COLO668 (cell line): ENCODE measurements around the gene MSMO1.

Source experiments
- DNase-seq: peaks from one replicate; lab custom pipeline; 2025; ENCODE audit not compliant: unreplicated experiment; lab: John Stamatoyannopoulos, UW

MSMO1 gene

GRCh38 chr4:165359506-165359905 is 32.0 kb downstream of the MSMO1 start:
- DNase-seq = no peak

- no peak for DNase-seq
These were observed 32.7 kb downstream of the MSMO1 start for GRCh38 chr4:165360041-165360695.

GRCh38 chr4:165360985-165361670 is 33.7 kb downstream of the MSMO1 start:
- no peak for DNase-seq

DNA sequence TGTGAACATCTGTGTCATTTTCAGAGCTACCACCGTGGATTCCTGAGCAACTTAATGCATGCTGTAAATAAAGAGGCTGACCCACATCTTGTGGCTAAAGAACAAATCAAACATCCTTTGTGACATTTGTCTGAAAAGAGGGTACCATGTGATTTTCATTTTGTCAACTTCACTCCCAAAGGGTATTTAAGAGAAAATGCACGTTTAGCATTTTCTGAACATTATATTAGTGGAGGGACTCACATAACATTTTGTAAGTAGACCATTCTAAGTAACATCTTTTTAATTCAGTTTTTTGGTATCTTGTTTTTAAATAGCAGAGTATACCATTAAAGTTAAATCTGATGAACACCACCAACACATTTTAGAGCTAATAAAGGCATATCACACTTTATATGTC is 34.3 kb downstream of the MSMO1 start:
- DNase-seq = no peak

DNA sequence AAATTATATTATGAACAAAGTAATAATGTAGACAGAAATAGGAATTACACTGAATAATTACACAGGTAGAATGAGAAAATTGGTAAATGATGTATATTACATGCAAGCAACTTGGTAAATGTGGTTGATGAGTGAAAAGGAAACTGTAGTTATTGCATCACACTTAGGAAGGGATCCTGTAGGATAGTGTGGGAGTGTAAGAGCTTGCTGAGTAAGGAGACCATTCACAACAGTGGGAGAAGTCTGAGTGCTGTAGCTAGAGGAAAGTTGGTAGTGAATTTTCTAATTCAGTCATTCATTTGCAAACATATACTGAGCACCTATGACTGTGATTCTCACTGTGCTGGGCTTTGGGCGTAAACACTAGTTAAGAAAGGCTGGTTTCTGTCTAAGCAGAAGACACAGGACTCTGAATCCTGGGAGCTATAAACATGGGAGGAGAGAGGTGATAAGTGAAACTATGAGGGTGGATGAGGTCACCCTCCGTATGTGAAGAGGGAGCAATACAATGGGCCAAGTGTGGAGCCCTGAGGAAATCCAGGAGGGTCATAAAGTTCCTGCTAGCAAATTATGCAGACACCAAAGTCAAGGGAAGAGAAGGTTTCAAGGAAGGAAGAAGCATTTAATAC is 37.1 kb downstream of the MSMO1 start:
- DNase-seq = no peak

- no peak for DNase-seq
These were observed 39.6 kb downstream of the MSMO1 start for GRCh38 chr4:165367040-165367439.

DNA sequence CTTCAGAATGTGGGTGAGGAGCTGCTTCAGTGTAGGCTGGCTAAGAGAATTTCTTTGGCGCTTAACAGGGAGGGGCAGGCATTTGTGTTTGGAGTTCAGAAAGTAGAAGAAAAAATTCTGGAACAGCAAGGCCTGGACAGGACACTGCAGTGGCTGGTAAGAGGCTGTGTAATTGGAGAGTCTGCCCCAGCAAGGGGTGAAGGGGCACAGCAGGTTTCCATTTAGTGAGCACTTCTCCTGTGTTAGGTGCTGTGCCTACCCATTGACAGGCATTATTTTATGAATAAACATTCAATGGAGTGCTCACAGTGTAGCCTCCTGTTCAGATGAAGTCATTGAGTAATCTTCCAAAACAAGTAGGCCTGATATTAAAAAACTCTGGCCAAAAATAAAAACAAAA is 40.6 kb downstream of the MSMO1 start:
- no peak for DNase-seq

GRCh38 chr4:165368567-165368966 is 41.1 kb downstream of the MSMO1 start:
- no peak for DNase-seq

DNA sequence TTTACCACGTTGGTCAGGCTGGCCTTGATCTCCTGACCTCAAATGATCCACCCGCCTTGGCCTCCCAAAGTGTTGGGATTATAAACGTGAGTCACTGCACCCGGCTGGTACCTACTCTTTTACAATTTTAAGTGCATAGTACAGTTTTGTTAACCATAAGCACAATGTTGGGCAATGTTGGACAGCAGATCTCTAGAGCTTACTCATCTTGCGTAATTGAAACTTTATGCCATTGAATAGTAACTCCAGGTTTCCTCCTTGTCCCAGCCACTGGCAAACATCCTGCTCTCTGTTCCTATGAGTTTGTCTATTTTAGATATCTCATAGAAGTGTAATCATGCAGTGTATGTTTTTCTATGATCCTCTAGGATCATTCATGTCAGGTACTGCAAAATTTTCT is 42.1 kb downstream of the MSMO1 start:
- no peak for DNase-seq

DNA sequence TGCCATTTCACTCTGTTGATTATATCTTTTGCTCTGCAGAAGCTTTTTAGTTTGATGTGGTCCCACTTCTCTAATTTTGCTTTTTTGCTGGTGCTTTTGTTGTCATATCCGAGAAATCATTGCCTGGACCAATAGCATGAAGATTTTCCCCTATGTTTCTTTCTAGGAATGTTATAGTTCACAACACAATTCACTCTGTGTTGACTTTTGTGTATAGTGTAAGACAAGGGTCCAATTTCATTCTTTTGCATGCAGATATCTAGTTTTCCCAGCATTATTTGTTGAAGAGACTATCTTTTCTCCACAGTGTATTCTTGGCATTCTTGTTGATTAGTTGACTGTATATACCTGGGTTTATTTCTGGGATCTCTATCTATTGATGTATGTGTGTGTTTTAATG is 43.1 kb downstream of the MSMO1 start:
- no peak for DNase-seq

DNA sequence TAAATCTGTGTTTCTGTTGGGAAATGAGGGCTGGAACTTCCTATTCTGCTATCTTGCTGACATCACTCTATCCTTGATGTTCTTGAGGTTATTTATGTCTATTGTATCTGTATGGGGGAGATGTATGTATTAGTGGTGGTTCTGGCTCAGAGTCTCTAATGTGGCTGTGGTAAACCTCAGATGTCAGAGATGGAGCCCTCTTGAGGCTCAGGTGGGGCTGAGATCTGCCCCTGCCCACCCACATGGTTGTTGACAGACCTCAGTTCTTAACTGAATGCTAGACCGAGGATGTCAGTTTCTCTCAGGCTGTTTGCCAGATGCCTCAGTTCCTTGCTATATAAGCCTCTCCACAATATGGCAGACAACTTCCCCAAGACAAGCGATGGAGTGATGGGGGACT is 48.0 kb downstream of the MSMO1 start:
- DNase-seq = no peak

GRCh38 chr4:165378398-165378744 is 50.9 kb downstream of the MSMO1 start:
- no peak for DNase-seq

DNA sequence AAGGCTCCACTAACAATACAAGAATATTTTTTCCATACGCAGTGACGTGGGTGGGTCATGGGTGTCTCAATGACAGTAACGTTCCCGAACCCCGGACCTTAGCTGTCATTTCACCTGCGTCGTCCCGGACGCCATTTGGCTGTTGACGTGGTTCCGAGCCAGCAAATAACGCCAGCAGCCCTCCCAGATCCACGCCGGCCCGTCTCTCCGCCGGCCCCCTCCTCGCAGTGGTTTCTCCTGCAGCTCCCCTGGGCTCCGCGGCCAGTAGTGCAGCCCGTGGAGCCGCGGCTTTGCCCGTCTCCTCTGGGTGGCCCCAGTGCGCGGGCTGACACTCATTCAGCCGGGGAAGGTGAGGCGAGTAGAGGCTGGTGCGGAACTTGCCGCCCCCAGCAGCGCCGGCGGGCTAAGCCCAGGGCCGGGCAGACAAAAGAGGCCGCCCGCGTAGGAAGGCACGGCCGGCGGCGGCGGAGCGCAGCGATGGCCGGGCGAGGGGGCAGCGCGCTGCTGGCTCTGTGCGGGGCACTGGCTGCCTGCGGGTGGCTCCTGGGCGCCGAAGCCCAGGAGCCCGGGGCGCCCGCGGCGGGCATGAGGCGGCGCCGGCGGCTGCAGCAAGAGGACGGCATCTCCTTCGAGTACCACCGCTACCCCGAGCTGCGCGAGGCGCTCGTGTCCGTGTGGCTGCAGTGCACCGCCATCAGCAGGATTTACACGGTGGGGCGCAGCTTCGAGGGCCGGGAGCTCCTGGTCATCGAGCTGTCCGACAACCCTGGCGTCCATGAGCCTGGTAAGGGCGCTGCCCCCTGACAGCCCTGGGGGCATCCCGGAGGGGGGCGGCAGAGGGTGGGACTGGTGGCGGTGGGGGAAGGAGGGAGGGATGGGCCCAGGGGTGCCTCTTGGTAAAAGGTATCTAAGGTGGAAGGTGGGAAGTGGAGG is 51.5 kb downstream of the MSMO1 start, which contains the start of gene CPE:
CPE (plus strand) TSS at position 264 of the 933 bp plus-strand sequence; CDS start at position 478, 214 bp downstream.
- DNase-seq = peak; percentile 93

GRCh38 chr4:165379678-165380064 is 52.2 kb downstream of the MSMO1 start:
- peak; percentile 34 for DNase-seq

DNA sequence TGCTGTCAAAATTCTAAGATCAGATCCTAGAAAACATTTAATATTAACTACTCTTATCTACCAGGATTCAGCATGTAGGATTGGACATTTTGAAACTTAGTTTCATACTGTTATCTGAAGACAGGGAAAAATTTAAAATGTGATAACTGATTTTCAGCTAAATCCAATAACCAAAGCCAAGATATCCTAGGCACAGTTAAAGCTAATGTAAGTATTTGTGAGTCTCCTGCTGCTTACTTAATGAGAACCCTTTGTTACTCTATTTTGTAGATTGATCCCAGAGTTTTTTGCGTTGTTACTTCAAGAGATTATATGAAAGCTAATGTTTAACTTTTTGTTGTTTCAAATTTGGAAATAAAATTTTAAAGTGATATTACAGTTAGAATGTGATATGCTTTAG is 53.3 kb downstream of the MSMO1 start:
- no peak for DNase-seq

DNA sequence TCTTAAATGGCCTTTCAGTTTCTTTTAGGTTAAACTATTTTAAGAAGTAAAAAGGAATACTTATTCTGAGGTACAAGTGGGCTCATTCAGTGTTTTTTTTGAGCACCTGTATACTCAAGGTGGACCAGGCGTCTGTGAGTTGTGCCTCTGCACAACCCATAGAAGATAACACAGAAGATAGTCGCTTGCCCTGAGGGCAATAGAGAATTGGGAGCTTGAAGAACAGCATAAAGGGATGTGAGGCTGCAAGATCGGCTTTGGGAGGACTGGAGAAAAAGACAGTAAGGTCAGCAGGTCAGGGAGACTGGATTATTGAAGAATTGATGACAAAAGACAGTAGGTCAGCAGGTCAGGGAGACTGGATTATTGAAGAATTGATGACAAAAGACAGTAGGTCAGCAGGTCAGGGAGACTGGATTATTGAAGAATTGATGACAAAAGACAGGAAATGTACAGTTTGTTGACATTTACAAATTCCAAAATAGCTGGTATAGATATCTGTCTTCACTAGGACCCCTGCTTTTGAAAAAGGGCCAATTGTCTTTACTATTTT is 54.4 kb downstream of the MSMO1 start:
- no peak for DNase-seq

GRCh38 chr4:165382640-165383039 is 55.2 kb downstream of the MSMO1 start:
- no peak for DNase-seq

DNA sequence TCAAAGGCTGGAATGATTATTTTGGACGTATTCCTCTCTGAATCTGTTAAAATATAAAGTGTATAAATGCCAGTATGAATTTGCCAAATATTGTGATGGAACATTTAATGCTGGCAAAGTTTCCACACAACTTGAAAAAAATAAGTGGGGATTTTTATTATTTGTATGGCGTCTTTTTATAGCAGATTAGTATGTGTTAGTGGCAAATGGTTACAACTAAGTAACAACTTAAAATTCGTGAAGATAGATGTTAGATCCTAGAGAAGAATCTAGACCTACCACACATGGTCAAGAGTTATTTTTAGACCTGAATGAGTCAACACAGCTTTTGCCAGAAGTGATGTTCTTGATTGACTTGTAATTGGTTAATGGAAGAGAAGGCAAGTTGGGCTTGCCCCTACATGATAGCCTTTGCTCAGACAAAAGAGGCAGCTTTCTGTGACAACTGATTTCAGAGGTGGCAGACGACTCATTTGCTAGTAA is 56.2 kb downstream of the MSMO1 start:
- DNase-seq = no peak

- DNase-seq = no peak
These were observed 56.7 kb downstream of the MSMO1 start for GRCh38 chr4:165384186-165384585.

DNA sequence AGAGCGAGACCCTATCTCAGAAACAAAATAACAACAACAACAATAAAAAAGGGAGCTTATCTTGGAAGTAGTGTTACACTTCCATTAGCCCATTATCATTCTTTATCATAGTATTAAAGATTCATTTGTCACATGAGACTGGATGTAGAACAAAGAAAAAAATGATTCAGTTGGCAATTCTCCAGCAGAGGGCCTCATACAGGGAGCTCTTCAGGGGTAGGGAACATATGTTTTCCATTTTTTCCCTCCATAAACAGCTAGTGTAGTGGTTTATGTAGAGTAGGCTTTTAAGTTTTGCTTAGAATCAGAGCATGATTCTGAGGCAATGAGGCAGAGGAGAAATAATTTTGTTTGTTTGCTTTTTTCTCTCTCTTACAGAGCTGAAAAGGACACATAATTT is 57.1 kb downstream of the MSMO1 start:
- no peak for DNase-seq

GRCh38 chr4:165385126-165385525 is 57.7 kb downstream of the MSMO1 start:
- DNase-seq = no peak
